DND-41 (cell line): ENCODE results near the gene PITPNM3.

Experiments used
- ATAC-seq: fragments of 200-7000 bp; cut with Tn5 transposase; 3 replicates; pipeline ENCODE4 v1.9.1; 2021; ENCODE audit warnings: low read depth; ENCODE audit not compliant: insufficient read depth
- DNase-seq: peaks from one replicate; pipeline ENCODE4 v3.0.0-alpha.2; 2020
- H2AFZ ChIP-seq: 2 replicates; pipeline ENCODE4 v1.6.0; 2012; ENCODE audit warnings: low read depth, low read length
- H3K27ac ChIP-seq: 2 replicates; pipeline ENCODE4 v1.5.1; 2012; ENCODE audit warnings: low read length, inconsistent platforms
- H3K27me3 ChIP-seq: fragments of 200-600 bp; sonication (generic); 2 replicates; pipeline ENCODE4 v1.6.0; 2012; ENCODE audit warnings: low read length, mild to moderate bottlenecking, inconsistent platforms; ENCODE audit not compliant: insufficient read depth, poor library complexity
- H3K36me3 ChIP-seq: 2 replicates; pipeline ENCODE4 v1.5.1; 2012; ENCODE audit warnings: low read length, inconsistent platforms; ENCODE audit not compliant: insufficient read depth
- H3K4me1 ChIP-seq: 2 replicates; pipeline ENCODE4 v1.5.1; 2012; ENCODE audit warnings: mild to moderate bottlenecking, low read length; ENCODE audit not compliant: insufficient read depth
- H3K4me2 ChIP-seq: 2 replicates; pipeline ENCODE4 v1.6.0; 2012; ENCODE audit warnings: mild to moderate bottlenecking, moderate library complexity, low read length, inconsistent platforms; ENCODE audit not compliant: insufficient read depth
- H3K4me3 ChIP-seq, 2 experiments: fragments of 200-600 bp in 1 of 2; shearing (Covaris generic) in 1 of 2; 2 replicates each; pipeline ENCODE4 v1.5.1; 2012 to 2016; ENCODE audit warnings: inconsistent platforms in 2 of 2, low read length in 2 of 2, mild to moderate bottlenecking in 2 of 2, low read depth in 1 of 2, moderate library complexity in 1 of 2
- H3K79me2 ChIP-seq: 2 replicates; pipeline ENCODE4 v1.6.0; 2012; ENCODE audit warnings: low read length, inconsistent platforms; ENCODE audit not compliant: insufficient read depth
- H3K9ac ChIP-seq: 2 replicates; pipeline ENCODE4 v1.6.0; 2012; ENCODE audit warnings: low read depth, mild to moderate bottlenecking, inconsistent platforms, low read length, moderate library complexity
- H3K9me3 ChIP-seq: 2 replicates; pipeline ENCODE4 v1.5.1; 2012; ENCODE audit warnings: low read length, moderate library complexity, mild to moderate bottlenecking, inconsistent platforms; ENCODE audit not compliant: insufficient read depth, severe bottlenecking
- H4K20me1 ChIP-seq: 2 replicates; pipeline ENCODE4 v1.6.0; 2012; ENCODE audit warnings: low read length; ENCODE audit not compliant: insufficient read depth
- EZH2 ChIP-seq: IDR thresholded peaks from 3 replicates; pipeline ENCODE4 v1.6.1; 2012; ENCODE audit warnings: borderline replicate concordance, low read depth, mild to moderate bottlenecking, moderate library complexity, low read length, inconsistent platforms; ENCODE audit not compliant: severe bottlenecking
- TF ChIP-seq, protein P1 (sequence below): IDR thresholded peaks from 2 replicates; pipeline ENCODE4 v1.5.1; 2012; ENCODE audit warnings: borderline replicate concordance, low read length, moderate library complexity, mild to moderate bottlenecking; ENCODE audit not compliant: poor library complexity, severe bottlenecking; ENCODE audit errors: extremely low read depth

PITPNM3 gene

GRCh38 chr17:6448473-6448872 lies 107.9 kb downstream of the PITPNM3 start:
- no peak overlapping the region for H3K4me3 ChIP-seq
- DNase-seq (no peak), ATAC-seq (no peak)
- H4K20me1 ChIP-seq = no peaks in the 10 kb centered on the region; the same call in 1 of the 2 replicates
- no peaks in the 10 kb centered on the region for H3K27me3 ChIP-seq
- no peak overlapping the region for H3K4me2 ChIP-seq
- no peak overlapping the region for H3K27ac ChIP-seq
- peaks cover 41% of the 10 kb centered on the region for H3K36me3 ChIP-seq
- H3K9me3 ChIP-seq = no peaks in the 10 kb centered on the region
- H2AFZ ChIP-seq = no peak overlapping the region
- H3K79me2 ChIP-seq = 0 out of 2 replicates have a peak, but pooled peaks cover 3% of the 10 kb centered on the region
- H3K9ac ChIP-seq = no peak overlapping the region
- TF ChIP-seq, protein P1, sequence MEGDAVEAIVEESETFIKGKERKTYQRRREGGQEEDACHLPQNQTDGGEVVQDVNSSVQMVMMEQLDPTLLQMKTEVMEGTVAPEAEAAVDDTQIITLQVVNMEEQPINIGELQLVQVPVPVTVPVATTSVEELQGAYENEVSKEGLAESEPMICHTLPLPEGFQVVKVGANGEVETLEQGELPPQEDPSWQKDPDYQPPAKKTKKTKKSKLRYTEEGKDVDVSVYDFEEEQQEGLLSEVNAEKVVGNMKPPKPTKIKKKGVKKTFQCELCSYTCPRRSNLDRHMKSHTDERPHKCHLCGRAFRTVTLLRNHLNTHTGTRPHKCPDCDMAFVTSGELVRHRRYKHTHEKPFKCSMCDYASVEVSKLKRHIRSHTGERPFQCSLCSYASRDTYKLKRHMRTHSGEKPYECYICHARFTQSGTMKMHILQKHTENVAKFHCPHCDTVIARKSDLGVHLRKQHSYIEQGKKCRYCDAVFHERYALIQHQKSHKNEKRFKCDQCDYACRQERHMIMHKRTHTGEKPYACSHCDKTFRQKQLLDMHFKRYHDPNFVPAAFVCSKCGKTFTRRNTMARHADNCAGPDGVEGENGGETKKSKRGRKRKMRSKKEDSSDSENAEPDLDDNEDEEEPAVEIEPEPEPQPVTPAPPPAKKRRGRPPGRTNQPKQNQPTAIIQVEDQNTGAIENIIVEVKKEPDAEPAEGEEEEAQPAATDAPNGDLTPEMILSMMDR = no peak
- no peak for TF ChIP-seq EZH2
- peaks cover 24% of the 10 kb centered on the region for H3K4me1 ChIP-seq

- no peak overlapping the region for H3K4me2 ChIP-seq
- peaks cover 29% of the 10 kb centered on the region for H3K4me1 ChIP-seq
These were observed 109.7 kb downstream of the PITPNM3 start for GRCh38 chr17:6446516-6447100.

DNA sequence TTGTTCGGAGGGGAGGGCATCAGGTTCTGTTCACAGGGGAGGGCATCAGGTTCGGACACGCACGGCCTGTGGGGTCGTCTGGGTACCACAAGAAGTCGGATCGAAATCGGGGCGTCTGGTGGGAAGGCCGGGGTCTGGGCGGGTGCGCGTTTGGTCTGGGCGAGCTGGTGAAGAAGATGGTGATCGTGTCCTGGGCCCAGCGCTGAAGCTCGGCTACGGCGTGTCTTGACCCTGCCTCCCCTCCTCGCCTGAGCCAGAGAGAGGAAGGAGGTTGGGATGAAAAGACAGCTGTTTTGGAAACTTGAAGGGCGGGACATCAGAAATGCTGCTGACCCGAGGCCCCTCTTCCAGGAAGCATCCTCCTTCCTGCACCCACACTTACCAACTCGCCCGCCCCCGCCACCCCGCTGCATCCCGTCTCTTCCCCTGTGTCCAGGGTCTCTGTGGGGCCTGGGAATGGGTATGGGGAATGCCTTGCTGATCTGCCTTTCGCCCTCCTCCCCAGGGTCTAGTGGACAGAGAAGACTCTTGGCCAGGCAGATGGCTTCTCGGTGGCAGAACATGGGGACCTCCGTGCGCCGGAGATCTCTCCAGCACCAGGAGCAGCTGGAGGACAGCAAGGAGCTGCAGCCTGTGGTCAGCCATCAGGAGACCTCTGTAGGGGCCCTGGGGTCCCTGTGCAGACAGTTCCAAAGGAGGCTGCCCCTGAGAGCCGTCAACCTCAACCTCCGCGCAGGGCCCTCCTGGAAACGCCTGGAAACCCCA lies 111.6 kb downstream of the PITPNM3 start:
- 0 out of 2 replicates have a peak, but pooled peaks cover 3% of the 10 kb centered on the region for H3K79me2 ChIP-seq
- peak overlapping the region; percentile 71 for H2AFZ ChIP-seq
- TF ChIP-seq EZH2 = no peak
- TF ChIP-seq, protein P1 = no peak
- no peaks in the 10 kb centered on the region for H3K9me3 ChIP-seq
- peaks cover 34% of the 10 kb centered on the region for H3K36me3 ChIP-seq
- H3K9ac ChIP-seq = peak overlapping the region; percentile 80
- peaks cover 8% of the 10 kb centered on the region for H3K27me3 ChIP-seq
- no peak for ATAC-seq
- H4K20me1 ChIP-seq = no peaks in the 10 kb centered on the region; the same call in 1 of the 2 replicates
- H3K4me3 ChIP-seq = peak overlapping the region; percentile 20 to 82; a peak in 3 of 4 replicates
- DNase-seq = no peak
- peak overlapping the region; percentile 88 for H3K4me2 ChIP-seq
- H3K4me1 ChIP-seq = peaks cover 29% of the 10 kb centered on the region
- peak overlapping the region; percentile 76 for H3K27ac ChIP-seq

More at GRCh38 chr17:6446516-6447100, 109.7 kb downstream of the PITPNM3 start:
- Histone ChIP-seq H2AFZ (no peak overlapping the region), H3K79me2 (0 out of 2 replicates have a peak, but pooled peaks cover 3% of the 10 kb centered on the region), H3K9ac (no peak overlapping the region), H3K9me3 (no peaks in the 10 kb centered on the region), H3K36me3 (peaks cover 41% of the 10 kb centered on the region), H3K27me3 (no peaks in the 10 kb centered on the region), H3K4me3 (no peak overlapping the region), H4K20me1 (no peaks in the 10 kb centered on the region; the same call in 1 of the 2 replicates), H3K27ac (no peak overlapping the region)
- no peak for ATAC-seq
- DNase-seq = no peak
- TF ChIP-seq, protein P1 = no peak
- TF ChIP-seq EZH2 = no peak
